Sigmoid colon (tissue), 4 donors: Measurements from ENCODE around the gene LRRC37B.
"Not testable (repeated sequence)": the region's sequence is repeated elsewhere in the genome, so short reads cannot be mapped to it uniquely, and the experiment has no call there.

Experiments
- CTCF ChIP-seq, 4 experiments: fragments of 450-650 bp in 3 of 4; fragments of 200-600 bp in 1 of 4; IDR thresholded peaks; one replicate each; pipeline ENCODE4 v1.5.1; 2016 to 2019; ENCODE audit warnings: antibody characterized with exemption in 4 of 4, mild to moderate bottlenecking in 3 of 4, moderate library complexity in 2 of 4
- EP300 ChIP-seq, 4 donors: sonication (generic); formaldehyde crosslinking; IDR thresholded peaks; one replicate each; pipeline ENCODE4 v1.6.1; 2017; ENCODE audit warnings: antibody characterized with exemption in 4 of 4
- POLR2A ChIP-seq, 2 donors: fragments of 450-650 bp; IDR thresholded peaks; one replicate each; pipeline ENCODE4 v1.6.1; 2016; ENCODE audit warnings: antibody characterized with exemption in 2 of 2, mild to moderate bottlenecking in 2 of 2, moderate library complexity in 2 of 2
- POLR2AphosphoS5 ChIP-seq, 4 donors: sonication (generic); formaldehyde crosslinking; IDR thresholded peaks; one replicate each; pipeline ENCODE4 v1.6.1; 2017; ENCODE audit warnings: antibody characterized with exemption in 4 of 4

GRCh38 chr17:31970416-31970815 lies 36.8 kb upstream of the LRRC37B start:
- not testable (repeated sequence) for TF ChIP-seq CTCF, POLR2AphosphoS5, EP300, POLR2A (IDR thresholded peaks at IDR 0.05)
